Stimulated activated CD4-positive, alpha-beta T cell treated with anti-CD3 and anti-CD28 coated beads, Interleukin-12 subunit alpha, Interleukin-12 subunit beta, amount 100 ng/mL, for 4 hours (primary cell): ENCODE measurements around the gene RHOC.
A peak's percentile ranks its signal among the peaks of the same experiment; 100 is the strongest.
"Not testable (repeated sequence)": the region's sequence is repeated elsewhere in the genome, so short reads cannot be mapped to it uniquely, and the experiment has no call there.

ENCODE experiments used
- DNase-seq: peaks from one replicate; pipeline ENCODE4 v3.0.0-alpha.2; 2020

RHOC gene

DNA sequence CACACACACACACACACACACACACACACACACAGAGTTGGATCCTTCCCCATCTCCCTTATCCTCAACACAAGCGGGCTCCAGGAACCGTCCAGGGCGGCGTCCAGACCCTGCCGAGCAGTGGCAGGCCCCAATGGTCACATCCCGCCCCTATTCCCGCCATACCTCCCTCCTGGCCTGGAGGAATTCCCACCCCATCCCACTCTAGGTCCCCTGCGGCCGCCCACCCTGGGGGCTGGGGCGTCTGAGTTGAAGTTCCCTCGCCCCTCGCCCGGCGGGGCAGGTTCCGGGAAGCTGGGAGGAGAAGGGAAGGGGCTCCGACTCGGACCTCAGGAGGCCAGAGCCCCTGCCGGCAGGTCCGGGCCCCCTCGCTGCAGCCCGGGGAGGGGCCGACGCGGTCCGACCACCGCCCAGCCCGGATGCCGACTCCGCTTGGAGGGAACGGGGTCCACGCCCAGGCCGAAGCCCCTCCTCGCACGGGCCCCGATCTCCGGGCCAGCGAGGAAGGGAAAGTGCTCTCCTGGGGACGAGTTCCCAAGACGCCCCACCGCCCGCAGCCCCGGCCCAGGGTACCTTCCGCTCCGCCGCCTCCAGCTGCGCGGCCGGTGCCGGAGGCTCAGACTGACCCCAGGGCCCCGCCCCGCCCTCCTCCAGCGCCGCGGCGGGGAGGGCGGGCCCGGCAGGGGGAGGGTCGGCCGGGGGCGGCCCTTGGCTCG is at the start of gene RHOC:
TSS of gene RHOC (minus strand) at position 623 of the 716 bp plus-strand sequence. CDS start 3,328 bp downstream, outside the sequence.
- no peak for DNase-seq

DNA sequence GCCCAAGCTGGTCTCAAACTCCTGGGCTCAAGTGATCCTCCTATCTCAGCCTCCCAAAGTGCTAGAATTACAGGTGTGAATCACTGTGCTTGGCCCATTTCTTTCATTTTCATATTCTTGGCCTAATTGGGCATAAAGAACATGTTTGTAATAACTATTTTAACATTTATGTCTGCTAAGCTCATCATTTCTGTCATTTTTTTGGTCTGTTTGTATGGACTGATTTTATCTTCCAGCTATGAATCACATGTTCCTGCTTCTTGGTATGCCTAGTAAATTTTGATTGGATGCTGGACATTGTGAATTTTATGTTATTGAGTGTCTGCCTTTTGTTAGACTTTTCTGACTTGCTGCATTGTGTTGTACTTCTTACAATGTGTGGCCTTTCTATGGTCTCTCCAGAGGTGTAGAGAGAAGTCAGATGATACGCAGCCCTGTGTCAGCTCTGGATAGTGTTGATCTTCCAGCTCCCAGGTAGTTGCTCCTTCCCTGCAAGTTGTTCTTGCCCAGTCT is 47.2 kb upstream of the RHOC start:
- DNase-seq: no peak

DNA sequence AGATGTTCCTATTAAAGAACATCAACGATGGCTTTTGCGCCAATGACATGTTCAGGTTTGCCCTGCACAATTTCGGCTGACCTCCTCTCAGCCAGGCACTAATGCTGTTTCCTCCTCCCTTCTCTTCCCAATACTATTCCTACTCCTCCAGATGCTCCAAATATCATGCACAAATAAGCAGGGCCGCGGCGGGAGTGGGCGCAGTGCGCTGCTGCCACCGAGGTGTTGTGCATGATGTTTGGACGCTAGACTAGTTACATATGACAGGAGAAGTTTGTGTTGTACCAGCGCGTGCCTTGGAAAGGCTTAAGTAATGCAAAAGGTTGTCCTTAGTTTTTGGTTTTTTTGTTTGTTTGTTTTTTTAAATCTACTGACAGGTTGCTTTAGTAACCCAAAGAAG is 41.5 kb upstream of the RHOC start:
- DNase-seq: no peak

DNA sequence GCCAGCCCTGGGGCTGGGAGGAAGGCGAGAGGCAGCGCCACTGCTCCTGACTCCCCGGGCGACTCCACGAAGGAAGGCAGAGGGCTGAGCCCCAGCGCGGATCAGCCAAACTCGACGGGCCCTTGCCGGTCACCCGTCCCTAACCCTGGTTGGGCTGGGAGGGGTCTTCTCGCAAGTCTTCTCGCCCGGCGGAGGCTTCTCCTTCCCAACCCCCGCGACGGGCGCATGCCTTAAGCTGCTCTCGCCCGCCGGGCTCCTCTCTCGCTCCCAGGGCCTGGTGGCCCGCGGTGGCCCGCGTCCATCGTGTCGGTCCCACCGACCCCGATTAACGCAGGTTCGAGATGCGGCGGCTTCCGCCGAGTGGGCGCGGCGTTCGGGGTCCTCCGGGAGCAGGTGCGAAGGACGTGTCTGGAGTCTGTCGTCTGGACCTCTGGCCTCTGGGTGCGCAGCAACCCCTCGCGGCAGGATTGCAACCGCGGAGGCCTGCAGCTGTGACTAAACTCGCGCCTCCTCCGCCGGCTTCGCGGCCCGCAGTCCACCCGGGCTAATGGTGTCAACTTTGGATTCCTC is 37.2 kb upstream of the RHOC start:
- DNase-seq: no peak

DNA sequence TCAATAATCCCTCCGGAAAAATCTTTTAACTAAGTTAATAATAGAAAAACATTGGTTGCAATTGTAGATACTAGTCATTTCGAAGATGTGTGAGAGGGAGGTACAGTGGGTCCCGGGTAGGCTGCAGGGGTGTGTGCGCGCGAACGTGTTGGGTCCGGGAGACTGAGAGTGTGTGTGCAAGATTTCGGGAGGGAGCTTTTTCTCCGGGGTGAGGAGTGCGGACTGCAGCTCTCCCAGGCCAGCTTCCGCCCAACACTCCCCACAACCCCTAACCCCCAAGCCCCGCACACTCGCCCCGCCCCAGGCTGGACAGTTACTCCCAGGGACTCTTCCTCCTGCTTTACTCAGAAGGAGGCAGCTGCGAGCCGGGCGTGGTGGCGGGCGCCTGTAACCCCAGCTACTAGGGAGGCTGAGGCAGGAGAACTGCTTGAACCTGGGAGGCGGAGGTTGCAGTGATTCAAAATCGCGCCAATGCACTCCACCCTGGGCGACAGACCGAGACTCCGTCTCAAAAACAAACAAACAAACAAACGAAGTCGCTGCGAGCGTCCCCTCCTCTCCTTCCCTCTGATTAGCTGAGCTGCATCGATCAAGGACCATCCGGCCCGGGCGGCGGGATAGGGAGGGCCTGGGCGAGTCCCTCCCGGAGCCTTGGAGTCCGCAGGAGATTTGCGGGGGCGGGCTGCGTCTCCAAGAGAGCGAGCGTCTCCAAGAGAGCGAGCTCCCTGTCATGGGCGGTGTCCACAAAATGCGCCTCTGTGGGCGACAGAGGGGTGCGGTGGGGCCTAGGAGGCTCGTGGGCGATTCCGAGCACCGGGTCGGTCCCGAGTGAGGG is 36.5 kb upstream of the RHOC start:
- no peak for DNase-seq

DNA sequence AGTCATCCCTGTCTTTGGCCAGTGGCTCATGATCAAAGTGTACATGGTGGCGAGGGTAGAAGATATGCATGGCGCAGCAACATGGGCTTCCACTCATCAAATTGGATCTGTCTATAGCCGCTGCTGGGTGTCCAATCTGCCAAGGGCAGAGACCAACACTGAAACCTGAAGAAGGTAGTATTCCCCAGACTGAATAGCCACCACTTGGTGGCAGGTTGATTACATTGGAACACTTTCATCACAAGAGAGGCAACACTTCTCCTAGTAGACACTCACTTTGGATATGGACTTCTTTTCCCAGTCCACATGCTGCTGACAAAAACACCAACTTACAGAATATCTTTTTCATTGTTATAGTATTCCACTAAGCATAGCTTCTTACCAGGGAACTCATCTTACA is 30.6 kb upstream of the RHOC start:
- no peak for DNase-seq

DNA sequence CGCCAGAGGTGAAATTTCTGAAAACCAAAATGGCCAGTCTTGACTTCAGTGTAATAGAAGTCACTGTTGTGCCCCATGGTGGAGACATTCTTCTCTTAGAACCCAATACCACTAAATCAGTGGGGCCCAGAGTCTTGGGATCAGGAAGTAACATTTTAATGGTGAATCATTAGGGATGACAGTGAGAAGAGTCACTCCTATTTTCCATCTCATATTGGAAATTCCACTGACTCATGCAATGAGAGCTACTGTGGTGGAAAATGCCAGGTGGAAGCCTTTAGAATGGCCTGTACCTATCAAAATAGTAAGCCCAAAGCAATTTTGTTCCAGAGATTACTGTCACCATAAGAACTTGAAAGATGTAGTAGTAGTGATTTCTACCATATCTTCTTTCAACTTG is 28.8 kb upstream of the RHOC start:
- no peak for DNase-seq

DNA sequence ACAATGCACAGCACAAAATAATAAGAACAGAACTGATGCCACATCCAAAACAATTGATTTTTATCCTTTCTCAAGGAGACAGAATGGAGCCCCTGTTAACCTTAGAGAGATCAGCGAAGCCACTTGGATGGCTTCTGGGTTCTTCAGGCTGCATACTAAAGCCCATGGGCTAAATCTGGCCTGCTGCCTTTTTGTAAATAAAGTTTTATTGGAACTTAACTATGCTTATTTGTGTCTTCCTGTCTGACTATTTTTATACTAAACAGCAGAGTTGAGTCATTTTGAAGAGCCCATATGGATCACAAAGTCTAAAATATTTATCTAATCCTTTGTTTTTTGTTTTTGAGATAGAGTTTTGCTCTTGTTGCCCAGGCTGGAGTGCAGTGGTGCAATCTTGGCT is 24.5 kb upstream of the RHOC start:
- no peak for DNase-seq

DNA sequence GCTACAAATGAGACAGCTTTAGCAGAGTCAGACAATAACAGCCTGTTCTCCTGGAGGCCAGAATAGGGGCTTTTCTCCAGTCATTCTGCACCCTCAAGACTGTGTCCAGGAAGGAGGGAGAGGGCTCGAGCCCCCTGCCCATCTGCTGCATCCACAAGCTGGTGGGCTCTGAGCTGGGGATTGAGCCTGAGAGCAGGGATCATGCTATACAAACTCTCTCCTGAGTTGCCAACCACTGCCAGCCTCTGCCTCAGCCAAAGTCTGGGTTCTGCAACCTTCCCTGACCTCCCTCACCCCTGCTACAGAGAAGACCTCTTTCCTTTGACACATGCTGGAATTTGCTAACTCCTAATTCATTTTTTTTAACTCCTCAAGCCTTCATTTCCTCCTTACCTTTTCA is 23.0 kb upstream of the RHOC start:
- DNase-seq: no peak

DNA sequence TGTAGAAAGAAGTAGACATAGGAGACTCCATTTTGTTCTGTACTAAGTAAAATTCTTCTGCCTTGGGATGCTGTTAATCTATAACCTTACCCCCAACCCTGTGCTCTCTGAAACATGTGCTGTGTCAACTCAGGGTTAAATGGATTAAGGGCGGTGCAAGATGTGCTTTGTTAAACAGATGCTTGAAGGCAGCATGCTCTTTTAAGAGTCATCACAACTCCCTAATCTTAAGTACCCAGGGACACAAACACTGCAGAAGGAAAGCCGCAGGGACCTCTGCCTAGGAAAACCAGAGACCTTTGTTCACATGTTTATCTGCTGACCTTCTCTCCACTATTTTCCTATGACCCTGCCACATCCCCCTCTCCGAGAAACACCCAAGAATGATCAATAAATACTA is 22.1 kb upstream of the RHOC start:
- DNase-seq: not testable (repeated sequence)

DNA sequence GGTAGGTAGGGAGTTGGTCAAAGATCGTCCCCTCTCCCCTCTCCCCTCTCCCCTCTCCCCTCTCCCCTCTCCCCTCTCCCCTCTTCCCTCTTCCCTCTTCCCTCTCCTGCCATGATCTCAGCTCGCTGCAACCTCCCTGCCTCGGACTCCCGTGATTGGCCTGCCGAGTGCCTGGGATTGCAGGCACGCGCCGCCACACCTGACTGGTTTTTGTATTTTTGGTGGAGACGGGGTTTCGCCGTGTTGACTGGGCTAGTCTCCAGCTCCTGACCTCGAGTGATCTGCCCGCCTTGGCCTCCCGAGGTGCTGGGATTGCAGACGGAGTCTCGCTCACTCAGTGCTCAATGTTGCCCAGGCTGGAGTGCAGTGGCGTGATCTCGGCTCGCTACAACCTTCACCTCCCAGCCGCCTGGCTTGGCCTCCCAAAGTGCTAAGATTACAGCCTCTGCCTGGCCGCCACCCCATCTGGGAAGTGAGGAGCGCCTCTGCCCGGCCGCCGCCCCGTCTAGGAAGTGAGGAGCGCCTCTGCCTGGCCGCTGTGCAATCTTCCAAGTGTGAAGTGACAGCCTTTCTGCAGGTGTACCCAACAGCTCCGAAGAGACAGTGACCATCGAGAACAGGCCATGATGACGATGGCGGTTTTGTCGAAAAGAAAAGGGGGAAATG is 21.5 kb upstream of the RHOC start:
- not testable (repeated sequence) for DNase-seq

DNA sequence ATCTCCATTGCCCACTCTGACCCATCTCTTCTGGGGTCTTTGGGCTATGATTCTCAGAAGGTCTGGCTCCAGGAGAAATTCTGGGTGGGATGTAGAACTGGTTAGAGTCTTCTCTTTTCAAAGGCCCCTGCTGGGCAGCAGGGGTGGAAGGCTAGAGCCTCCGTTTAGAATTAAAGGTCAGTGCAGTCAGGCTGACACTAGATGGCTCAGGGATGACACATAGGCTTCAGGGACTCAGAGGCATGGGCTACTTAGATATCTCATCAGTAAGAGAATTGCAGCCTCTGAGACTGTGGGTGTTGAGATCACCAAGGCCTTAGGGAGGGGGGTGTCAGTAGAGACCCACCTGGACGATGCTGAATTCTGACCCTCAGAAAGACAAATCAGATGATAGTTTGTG is 20.8 kb upstream of the RHOC start:
- no peak for DNase-seq

DNA sequence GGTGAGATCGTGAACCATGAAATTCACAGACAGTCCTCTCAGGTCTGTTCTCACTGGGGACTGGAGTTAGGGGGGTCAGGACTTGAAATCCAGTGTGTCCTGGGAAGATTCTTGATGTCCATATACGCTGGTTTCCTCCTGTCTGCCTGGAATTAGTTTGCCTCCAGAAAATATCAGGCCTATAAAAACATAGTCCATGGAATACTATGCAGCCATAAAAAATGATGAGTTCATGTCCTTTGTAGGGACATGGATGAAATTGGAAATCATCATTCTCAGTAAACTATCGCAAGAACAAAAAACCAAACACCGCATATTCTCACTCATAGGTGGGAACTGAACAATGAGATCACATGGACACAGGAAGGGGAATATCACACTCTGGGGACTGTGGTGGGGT is 17.3 kb upstream of the RHOC start:
- DNase-seq: not testable (repeated sequence)

DNA sequence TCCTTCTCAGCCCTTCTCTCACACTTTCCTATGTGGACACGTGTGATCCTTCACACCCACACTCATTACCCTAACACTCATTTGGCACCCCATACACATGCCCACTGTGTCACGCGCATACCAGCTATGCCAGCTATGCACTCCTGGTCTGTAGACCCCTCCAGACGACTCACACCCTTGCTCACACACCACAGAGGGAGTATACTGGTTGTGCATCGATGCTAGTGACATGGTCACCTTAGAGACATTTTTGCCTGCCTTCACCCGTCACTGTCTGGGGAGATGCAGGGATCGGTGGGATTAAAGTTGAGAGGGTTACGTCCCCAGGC is 16.5 kb upstream of the RHOC start:
- DNase-seq: no peak

DNA sequence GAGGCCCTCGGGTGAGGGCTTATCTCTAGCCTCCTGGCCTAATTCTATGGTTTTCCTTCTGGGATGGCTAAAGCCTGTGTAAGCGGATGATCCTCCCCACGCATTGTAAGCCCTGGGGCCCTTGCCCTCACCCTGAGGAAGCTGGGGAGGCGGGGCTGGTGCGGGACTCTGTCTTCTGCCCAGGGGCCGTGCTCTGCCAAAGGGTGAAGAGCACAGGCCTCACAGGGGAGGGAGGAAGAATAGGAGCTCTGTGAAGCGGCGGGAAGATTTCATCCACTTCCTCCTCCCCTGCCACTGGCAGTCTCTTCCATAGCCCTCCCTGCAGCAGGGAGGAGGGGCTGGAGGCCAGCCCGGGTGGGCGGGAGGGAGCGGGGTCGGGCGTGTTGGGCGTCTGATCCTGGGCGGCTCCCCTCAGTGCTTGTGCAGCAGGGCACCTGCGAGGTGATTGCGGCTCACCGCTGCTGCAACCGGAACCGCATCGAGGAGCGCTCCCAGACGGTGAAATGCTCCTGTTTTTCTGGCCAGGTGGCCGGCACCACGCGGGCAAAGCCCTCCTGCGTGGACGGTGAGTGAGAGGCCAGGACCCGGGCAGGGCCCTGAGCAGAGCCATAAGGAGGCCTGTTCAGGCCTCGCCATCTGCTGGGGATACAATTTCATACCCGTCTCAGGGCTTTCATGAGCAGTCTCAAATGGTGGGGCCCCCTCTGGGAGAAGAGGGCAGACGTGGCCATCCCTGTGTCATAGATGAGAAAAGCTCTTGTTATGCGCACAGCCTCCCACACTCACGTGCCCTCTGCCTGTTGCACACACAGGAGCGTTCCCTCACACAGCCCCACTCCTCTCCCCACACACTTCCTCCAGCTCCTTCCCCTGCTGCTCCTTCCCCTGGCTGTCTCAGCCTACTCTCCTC is 15.9 kb upstream of the RHOC start:
- DNase-seq: no peak

DNA sequence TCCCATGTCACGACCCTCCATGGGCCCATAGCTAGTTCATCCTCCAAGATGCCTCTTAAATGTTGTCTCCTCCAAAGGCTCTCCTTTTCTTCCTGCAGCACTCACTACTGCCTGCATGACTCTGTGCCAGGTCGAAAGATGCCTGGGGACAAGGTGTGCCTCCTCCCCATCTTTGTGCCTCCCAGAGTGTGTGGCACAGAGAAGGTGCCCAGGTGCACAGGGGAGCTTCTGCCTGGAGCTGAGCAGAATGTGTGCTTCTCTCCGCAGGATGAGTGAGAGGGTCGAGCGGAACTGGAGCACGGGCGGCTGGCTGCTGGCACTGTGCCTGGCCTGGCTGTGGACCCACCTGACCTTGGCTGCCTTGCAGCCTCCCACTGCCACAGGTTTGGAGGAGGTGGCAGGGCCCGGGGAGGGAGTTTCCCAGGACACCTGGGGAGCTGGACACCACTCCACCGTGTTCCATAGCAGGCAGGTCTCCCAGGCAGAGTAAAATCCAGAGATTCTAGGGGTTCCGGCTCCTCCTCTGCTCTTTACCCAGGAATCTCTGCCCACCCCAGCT is 15.1 kb upstream of the RHOC start:
- no peak for DNase-seq

DNA sequence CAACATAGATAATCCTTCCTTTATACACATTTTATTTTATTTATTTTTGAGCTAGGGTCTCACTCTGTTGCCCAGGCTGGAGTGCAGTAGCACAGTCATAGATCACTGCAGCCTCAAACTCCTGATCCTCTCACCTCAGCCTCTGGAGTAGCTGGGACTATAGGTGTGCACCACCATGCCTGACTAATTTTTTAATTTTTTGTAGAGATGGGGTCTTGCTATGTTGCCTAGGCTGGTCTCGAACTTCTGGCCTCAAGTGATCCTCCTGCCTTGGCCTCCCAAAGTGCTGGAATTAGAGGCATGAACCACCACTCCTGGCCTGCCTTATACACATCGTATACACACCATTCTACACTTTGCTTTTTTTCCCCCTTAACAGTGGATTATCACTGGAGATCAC is 14.4 kb upstream of the RHOC start:
- not testable (repeated sequence) for DNase-seq

DNA sequence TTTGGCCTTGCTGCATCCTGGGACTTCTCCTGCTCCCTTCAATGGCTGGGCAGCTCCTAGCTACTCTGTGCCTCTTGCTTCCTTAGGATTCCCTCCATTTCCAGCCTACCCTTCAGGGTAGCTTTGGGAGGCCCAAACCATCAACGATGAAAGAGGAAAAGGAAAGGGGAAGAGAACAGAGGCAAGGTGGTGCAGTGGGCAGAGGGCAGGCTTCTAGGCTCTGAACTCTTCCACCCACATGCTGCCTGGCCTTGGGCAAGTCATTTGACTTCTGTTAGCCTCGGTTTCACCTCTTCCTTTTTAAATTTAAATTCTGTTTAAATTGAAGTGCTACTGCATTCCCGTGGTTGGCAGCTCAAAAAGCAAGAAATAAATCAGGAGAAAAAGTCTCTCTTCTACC is 13.9 kb upstream of the RHOC start:
- no peak for DNase-seq

DNA sequence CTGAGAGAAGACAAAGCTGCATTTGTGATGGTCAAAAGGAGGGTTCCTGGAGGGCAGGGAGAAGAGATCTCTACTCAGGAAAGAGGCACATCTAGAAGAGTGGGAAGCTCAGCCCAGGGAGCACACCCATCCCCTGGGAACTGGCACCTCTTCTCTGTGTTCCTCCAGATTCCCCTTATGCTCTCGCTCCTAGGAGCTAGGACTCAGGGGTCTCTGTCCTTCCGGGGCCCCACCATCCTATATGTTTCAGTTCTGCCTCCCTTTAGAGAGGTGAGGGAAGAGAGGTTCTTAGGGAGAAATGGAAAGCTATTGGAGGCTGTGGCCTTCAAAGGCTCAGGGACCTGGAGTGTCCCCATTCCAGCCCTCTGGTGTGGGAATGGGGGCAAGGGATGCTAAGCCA is 12.8 kb upstream of the RHOC start:
- DNase-seq: no peak

DNA sequence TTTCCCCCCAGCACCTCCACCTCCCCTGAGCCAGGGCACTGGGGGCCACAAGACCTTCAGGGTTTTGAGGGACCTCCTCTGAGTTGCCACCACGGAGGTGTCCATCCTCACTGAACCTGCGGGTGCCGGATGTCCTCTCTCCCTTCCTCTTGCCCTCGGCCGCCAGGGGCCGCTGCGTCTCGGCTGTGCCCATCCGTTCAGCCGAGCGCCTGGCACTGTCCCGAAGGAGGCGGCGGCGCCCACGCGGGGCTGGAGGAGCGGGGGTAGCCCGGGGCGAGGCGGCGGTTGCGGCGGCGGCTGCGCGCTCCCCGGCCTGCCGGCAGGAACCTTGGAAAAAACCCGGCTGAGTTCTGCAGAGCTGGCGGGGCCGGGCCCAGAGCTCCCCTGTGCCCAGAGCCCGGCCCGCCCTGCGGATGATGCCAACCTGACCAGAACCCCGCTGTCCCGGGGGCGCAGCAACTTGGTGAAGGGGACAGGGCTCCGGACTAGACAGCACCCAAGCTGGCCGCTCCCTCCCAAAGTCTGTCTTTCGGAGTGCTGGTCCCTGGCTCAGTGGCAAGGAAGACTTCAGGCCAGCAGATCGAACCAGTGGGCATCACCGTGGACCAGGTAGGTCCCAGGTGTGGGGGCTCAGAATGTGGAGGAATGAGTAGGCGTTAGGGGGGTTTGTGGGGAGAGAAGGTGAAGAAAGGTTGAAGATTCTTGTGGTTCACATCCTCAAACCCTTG is 11.9 kb upstream of the RHOC start:
- DNase-seq: peak; percentile 80

DNA sequence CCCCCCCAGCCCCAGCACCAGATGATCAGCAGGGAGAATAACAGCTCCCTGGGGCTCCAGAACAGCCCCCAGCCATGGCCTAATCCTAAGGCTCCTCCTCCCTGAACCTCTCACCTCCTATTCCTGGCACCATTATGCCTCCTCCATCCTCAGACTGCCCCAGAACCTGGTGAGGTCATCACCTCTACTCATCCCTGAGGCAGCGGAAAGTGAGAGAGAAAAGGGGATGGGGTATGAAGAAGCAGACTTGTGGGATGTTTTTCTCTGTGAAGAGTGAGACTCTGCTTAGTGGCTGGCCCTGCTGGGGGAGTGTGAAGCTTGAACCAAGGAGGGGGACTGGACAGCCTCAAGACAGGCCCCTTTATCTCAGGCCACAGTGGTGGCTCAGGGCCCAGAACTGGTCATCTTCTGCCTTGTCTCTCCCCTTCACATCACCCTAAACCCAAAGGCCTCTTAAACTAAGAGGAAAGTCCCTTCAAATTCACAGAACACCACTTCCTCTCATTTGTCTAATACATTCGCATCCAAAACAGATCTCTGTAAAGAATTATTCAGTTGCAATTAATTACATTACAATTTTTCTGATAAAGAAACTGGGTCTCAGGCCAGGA is 10.4 kb upstream of the RHOC start:
- DNase-seq: no peak
